ENCODE measurements around the gene LINGO3. TPM values are rescaled to one million over a fixed set of nuclear protein-coding genes. Genes with fewer than 3 reads are reported as not detected.

Gene LINGO3
- total RNA-seq, 1 experiment from 2014 or later: 1.3 TPM

GRCh38 chr19:2334426-2334825 lies 26.5 kb upstream of the LINGO3 start:
- POLR2A ChIA-PET: no interaction called here
- peaks cover 36% of the 10 kb centered on the region for H3K36me3 Mint-ChIP-seq (ENCODE audit: insufficient read depth, unreplicated experiment)
- no peak overlapping the region for H3K4me3 ChIP-seq (ENCODE audit: low read depth, low read length)
- no peaks in the 10 kb centered on the region for H3K27me3 ChIP-seq (replicated peaks; ENCODE audit: control insufficient read depth, insufficient read depth, low read length)
- H3K27ac Mint-ChIP-seq (ENCODE audit: unreplicated experiment): no peak overlapping the region
- H3K9me3 Mint-ChIP-seq (ENCODE audit: unreplicated experiment): no peaks in the 10 kb centered on the region
- TF ChIP-seq CTCF (IDR thresholded peaks at IDR 0.05; ENCODE audit: insufficient read depth in 1 of 2, low read depth in 1 of 2, low read length in 1 of 2, severe bottlenecking in 1 of 2, unreplicated experiment in 1 of 2): no peak
- peaks cover 45% of the 10 kb centered on the region for H3K4me1 Mint-ChIP-seq (ENCODE audit: low read depth, unreplicated experiment)
- CTCF ChIA-PET: interaction anchor here (0.6 kb wide), 1 partner anchor 25 kb away, joined by 3 read pairs; no protein-coding TSS in a partner anchor
- no peak for DNase-seq
- peaks cover 2% of the 10 kb centered on the region; the same call in 1 of the 2 replicates for H3K9me3 ChIP-seq
- H3K36me3 ChIP-seq (ENCODE audit: control insufficient read depth, insufficient read depth, low read length): peaks cover 4% of the 10 kb centered on the region
- intact Hi-C loops (cut with micrococcal nuclease; ENCODE audit: unreplicated experiment): no loop called here
- H3K4me3 Mint-ChIP-seq (ENCODE audit: unreplicated experiment): no peak overlapping the region
- peaks cover 45% of the 10 kb centered on the region for H3K4me1 ChIP-seq
- no peaks in the 10 kb centered on the region for H3K27me3 Mint-ChIP-seq (ENCODE audit: insufficient read depth, unreplicated experiment)
- no TSS peak for BruUV-seq (replicated peaks)

GRCh38 chr19:2333807-2334211 lies 25.9 kb upstream of the LINGO3 start:
- H3K4me3 Mint-ChIP-seq (ENCODE audit: unreplicated experiment): peak overlapping the region; percentile 16
- POLR2A ChIA-PET: no interaction called here
- Histone ChIP-seq H3K4me1 (peaks cover 45% of the 10 kb centered on the region), H3K4me3 (ENCODE audit: low read depth, low read length) (no peak overlapping the region), H3K27me3 (replicated peaks; ENCODE audit: control insufficient read depth, insufficient read depth, low read length) (no peaks in the 10 kb centered on the region), H3K9me3 (peaks cover 2% of the 10 kb centered on the region; the same call in 1 of the 2 replicates), H3K36me3 (ENCODE audit: control insufficient read depth, insufficient read depth, low read length) (peaks cover 4% of the 10 kb centered on the region)
- peaks cover 42% of the 10 kb centered on the region for H3K36me3 Mint-ChIP-seq (ENCODE audit: insufficient read depth, unreplicated experiment)
- no peaks in the 10 kb centered on the region for H3K27me3 Mint-ChIP-seq (ENCODE audit: insufficient read depth, unreplicated experiment)
- peaks cover 48% of the 10 kb centered on the region for H3K4me1 Mint-ChIP-seq (ENCODE audit: low read depth, unreplicated experiment)
- peak overlapping the region; percentile 61 for H3K27ac Mint-ChIP-seq (ENCODE audit: unreplicated experiment)
- H3K9me3 Mint-ChIP-seq (ENCODE audit: unreplicated experiment): no peaks in the 10 kb centered on the region
- TF ChIP-seq CTCF (IDR thresholded peaks at IDR 0.05; ENCODE audit: insufficient read depth in 1 of 2, low read depth in 1 of 2, low read length in 1 of 2, severe bottlenecking in 1 of 2, unreplicated experiment in 1 of 2): peak in 1 of 2 experiments; percentile 20
- intact Hi-C loops (cut with micrococcal nuclease; ENCODE audit: unreplicated experiment): no loop called here
- CTCF ChIA-PET: interaction anchor here (0.6 kb wide), 1 partner anchor 26 kb away, joined by 3 read pairs; no protein-coding TSS in a partner anchor
- DNase-seq: no peak
- no TSS peak for BruUV-seq (replicated peaks)

GRCh38 chr19:2333027-2333806 lies 25.3 kb upstream of the LINGO3 start:
- no peak overlapping the region for H3K4me3 ChIP-seq (ENCODE audit: low read depth, low read length)
- peaks cover 2% of the 10 kb centered on the region; the same call in 1 of the 2 replicates for H3K9me3 ChIP-seq
- peaks cover 45% of the 10 kb centered on the region for H3K4me1 ChIP-seq
- peak overlapping the region; percentile 16 for H3K4me3 Mint-ChIP-seq (ENCODE audit: unreplicated experiment)
- no peak for DNase-seq
- peaks cover 48% of the 10 kb centered on the region for H3K4me1 Mint-ChIP-seq (ENCODE audit: low read depth, unreplicated experiment)
- ChIA-PET POLR2A (no interaction called here), CTCF (no interaction called here)
- H3K36me3 Mint-ChIP-seq (ENCODE audit: insufficient read depth, unreplicated experiment): peaks cover 48% of the 10 kb centered on the region
- peak overlapping the region; percentile 61 for H3K27ac Mint-ChIP-seq (ENCODE audit: unreplicated experiment)
- H3K9me3 Mint-ChIP-seq (ENCODE audit: unreplicated experiment): no peaks in the 10 kb centered on the region
- no peaks in the 10 kb centered on the region for H3K27me3 Mint-ChIP-seq (ENCODE audit: insufficient read depth, unreplicated experiment)
- TF ChIP-seq CTCF (IDR thresholded peaks at IDR 0.05; ENCODE audit: insufficient read depth in 1 of 2, low read depth in 1 of 2, low read length in 1 of 2, severe bottlenecking in 1 of 2, unreplicated experiment in 1 of 2): no peak
- BruUV-seq (replicated peaks): no TSS peak
- intact Hi-C loops (cut with micrococcal nuclease; ENCODE audit: unreplicated experiment): no loop called here
- H3K36me3 ChIP-seq (ENCODE audit: control insufficient read depth, insufficient read depth, low read length): peaks cover 4% of the 10 kb centered on the region
- H3K27me3 ChIP-seq (replicated peaks; ENCODE audit: control insufficient read depth, insufficient read depth, low read length): no peaks in the 10 kb centered on the region
